Ishikawa (cell line): ENCODE data around the gene CBARP.

Experiments used
- CEBPB ChIP-seq: IDR thresholded peaks from 2 replicates; pipeline ENCODE4 v1.6.1; 2012
- CREB1 ChIP-seq: IDR thresholded peaks from 2 replicates; pipeline ENCODE4 v1.6.1; 2012; ENCODE audit warnings: low read depth
- EGR1 ChIP-seq: IDR thresholded peaks from 2 replicates; pipeline ENCODE4 v1.6.1; 2012
- EP300 ChIP-seq: IDR thresholded peaks from 2 replicates; pipeline ENCODE4 v1.6.1; 2012; ENCODE audit warnings: borderline replicate concordance
- FOXM1 ChIP-seq: IDR thresholded peaks from 2 replicates; pipeline ENCODE4 v1.6.1; 2012; ENCODE audit warnings: low read depth, borderline replicate concordance
- NFIC ChIP-seq: IDR thresholded peaks from 2 replicates; pipeline ENCODE4 v1.6.1; 2012
- RAD21 ChIP-seq: IDR thresholded peaks from 2 replicates; pipeline ENCODE4 v1.6.1; 2012; ENCODE audit warnings: low read depth
- REST ChIP-seq: IDR thresholded peaks from 2 replicates; pipeline ENCODE4 v1.6.1; 2012; ENCODE audit warnings: low read depth, mild to moderate bottlenecking
- TAF1 ChIP-seq: IDR thresholded peaks from 2 replicates; pipeline ENCODE4 v1.6.1; 2012; ENCODE audit warnings: low read depth, mild to moderate bottlenecking
- TCF12 ChIP-seq: IDR thresholded peaks from 2 replicates; pipeline ENCODE4 v1.6.1; 2012; ENCODE audit warnings: low read depth
- TEAD4 ChIP-seq: IDR thresholded peaks from 2 replicates; pipeline ENCODE4 v1.6.1; 2012
- YY1 ChIP-seq: IDR thresholded peaks from 2 replicates; pipeline ENCODE4 v1.6.1; 2012; ENCODE audit warnings: low read depth
- ZBTB7A ChIP-seq: IDR thresholded peaks from 2 replicates; pipeline ENCODE4 v1.6.1; 2012; ENCODE audit warnings: low read depth
- TF ChIP-seq, protein P1 (sequence below): IDR thresholded peaks from 2 replicates; pipeline ENCODE4 v1.6.1; 2012

DNA sequence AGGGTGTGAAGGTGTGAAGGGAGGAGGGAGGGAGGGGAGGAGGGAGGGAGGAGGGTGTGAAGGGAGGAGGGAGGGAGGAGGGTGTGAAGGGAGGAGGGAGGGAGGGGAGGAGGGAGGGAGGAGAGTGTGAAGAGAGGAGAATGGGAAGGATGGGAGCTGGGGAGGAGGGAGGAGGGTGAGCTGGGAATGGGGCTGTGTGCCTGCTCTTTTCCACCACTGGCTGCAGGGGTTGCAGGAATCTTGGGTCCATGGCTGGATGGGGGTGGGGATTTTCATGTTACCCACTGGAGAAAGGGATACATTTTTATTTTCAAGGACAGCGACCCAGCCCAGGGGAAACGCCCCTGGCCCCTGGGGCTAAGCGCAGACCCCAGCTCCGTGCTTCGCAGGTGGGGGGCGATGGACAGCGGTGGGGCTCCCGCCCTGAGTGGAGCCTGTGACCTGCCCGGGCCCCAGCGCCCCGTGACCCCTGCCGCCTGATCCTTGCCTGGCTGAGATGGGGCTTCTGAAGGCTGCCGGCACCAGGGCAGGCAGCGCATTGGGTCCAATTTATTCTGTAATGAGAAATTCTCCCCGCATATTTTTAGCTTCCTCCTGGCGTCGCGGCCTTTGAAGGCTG lies 44.9 kb upstream of the CBARP start:
- TF ChIP-seq FOXM1, result no peak
- TF ChIP-seq, protein P1, sequence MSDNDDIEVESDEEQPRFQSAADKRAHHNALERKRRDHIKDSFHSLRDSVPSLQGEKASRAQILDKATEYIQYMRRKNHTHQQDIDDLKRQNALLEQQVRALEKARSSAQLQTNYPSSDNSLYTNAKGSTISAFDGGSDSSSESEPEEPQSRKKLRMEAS, result no peak
- no peak for TF ChIP-seq YY1
- TF ChIP-seq RAD21, result no peak
- TF ChIP-seq ZBTB7A, result peak; percentile 41; the same call in 1 of the 2 replicates
- TF ChIP-seq CREB1, result no peak
- no peak for TF ChIP-seq REST
- TF ChIP-seq NFIC, result no peak
- no peak for TF ChIP-seq TEAD4
- no peak for TF ChIP-seq EP300
- no peak for TF ChIP-seq CEBPB
- no peak for TF ChIP-seq TCF12
- no peak for TF ChIP-seq EGR1
- TF ChIP-seq TAF1, result no peak
